ENCODE measurements around the gene WAPL. TPM values are rescaled to one million over a fixed set of nuclear protein-coding genes. Genes with fewer than 3 reads are reported as not detected.

The WAPL gene
- total RNA-seq, 1 experiment from 2014 or later: 48.0 TPM

GRCh38 chr10:86486856-86487255 lies 34.7 kb downstream of the WAPL start (continued):
- TF ChIP-seq USF1 (CRISPR knock-in tag; IDR thresholded peaks at IDR 0.05) (no peak), ATF6 (CRISPR knock-in tag; IDR thresholded peaks at IDR 0.05) (no peak), NR1H2 (CRISPR knock-in tag; IDR thresholded peaks at IDR 0.05) (no peak)

- Mint-ChIP-seq H3K4me1 (peaks cover 23% of the 10 kb centered on the region), H3K36me3 (peaks cover 23% of the 10 kb centered on the region), H3K27me3 (ENCODE audit: low read depth) (no peaks in the 10 kb centered on the region), H3K4me3 (no peak overlapping the region), H3K9me3 (no peaks in the 10 kb centered on the region), H3K27ac (no peak overlapping the region)
- ChIA-PET CTCF (interaction anchor here (0.7 to 1.0 kb wide), 3 partner anchors 14 to 102 kb away, joined by 3 to 8 read pairs (median 3); no protein-coding TSS in a partner anchor), POLR2A (no interaction called here)
- ATAC-seq (no peak), DNase-seq (ENCODE audit: low spot score) (no peak)
- no peak for TF ChIP-seq ZNF532 (CRISPR knock-in tag; IDR thresholded peaks at IDR 0.05; ENCODE audit: borderline replicate concordance)
- TF ChIP-seq, protein P1, sequence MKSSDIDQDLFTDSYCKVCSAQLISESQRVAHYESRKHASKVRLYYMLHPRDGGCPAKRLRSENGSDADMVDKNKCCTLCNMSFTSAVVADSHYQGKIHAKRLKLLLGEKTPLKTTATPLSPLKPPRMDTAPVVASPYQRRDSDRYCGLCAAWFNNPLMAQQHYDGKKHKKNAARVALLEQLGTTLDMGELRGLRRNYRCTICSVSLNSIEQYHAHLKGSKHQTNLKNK (CRISPR knock-in tag; IDR thresholded peaks at IDR 0.05): no peak
- no peak for TF ChIP-seq NFYB (CRISPR knock-in tag; conservative IDR thresholded peaks at IDR 0.05; ENCODE audit: low read depth)
- TF ChIP-seq ZNF219 (CRISPR knock-in tag; IDR thresholded peaks at IDR 0.05; ENCODE audit: borderline replicate concordance): no peak
- no peak for TF ChIP-seq FOXP4 (CRISPR knock-in tag; IDR thresholded peaks at IDR 0.05)
- no peak for TF ChIP-seq ZNF281 (CRISPR knock-in tag; IDR thresholded peaks at IDR 0.05)
- TF ChIP-seq NFATC4 (CRISPR knock-in tag; IDR thresholded peaks at IDR 0.05): no peak
- no peak for TF ChIP-seq ZNF121 (CRISPR knock-in tag; IDR thresholded peaks at IDR 0.05)
- TF ChIP-seq RORB (CRISPR knock-in tag; IDR thresholded peaks at IDR 0.05): no peak
- no peak for TF ChIP-seq ZBTB43 (CRISPR knock-in tag; IDR thresholded peaks at IDR 0.05)
- TF ChIP-seq GRHL2 (CRISPR knock-in tag; IDR thresholded peaks at IDR 0.05; ENCODE audit: insufficient replicate concordance, severe bottlenecking): no peak
- no peak for TF ChIP-seq MXD4 (CRISPR knock-in tag; IDR thresholded peaks at IDR 0.05; ENCODE audit: borderline replicate concordance)
- no peak for TF ChIP-seq E2F4 (CRISPR knock-in tag; IDR thresholded peaks at IDR 0.05; ENCODE audit: borderline replicate concordance, low read depth)
- no peak for TF ChIP-seq MYBL2 (CRISPR knock-in tag; IDR thresholded peaks at IDR 0.05)
- no peak for TF ChIP-seq CTCF (IDR thresholded peaks at IDR 0.05)
- no peak for TF ChIP-seq JAZF1 (CRISPR knock-in tag; IDR thresholded peaks at IDR 0.05)
These were observed 37.9 kb downstream of the WAPL start for GRCh38 chr10:86483664-86484063.

All from WTC11 (cell line).